ENCODE measurements around the gene RAPGEF2.

GRCh38 chr4:159297091-159297490 is 194.2 kb downstream of the RAPGEF2 start:
- peak in 2 of 3 experiments; percentile 3 to 59 for TF ChIP-seq CTCF (optimal IDR thresholded peaks at IDR 0.05 in 1 of 3, IDR thresholded peaks at IDR 0.05 in 1 of 3, conservative IDR thresholded peaks at IDR 0.05 in 1 of 3; ENCODE audit: extremely low read depth in 1 of 3, insufficient read depth in 2 of 3, low read length in 3 of 3)
- no peak for TF ChIP-seq EZH2 (IDR thresholded peaks at IDR 0.05; ENCODE audit: low read length)

All from keratinocyte (primary cell).